Neural cell (in vitro differentiated cells): ENCODE results near the gene NPAS2. TPM values are rescaled to one million over a fixed set of nuclear protein-coding genes. Genes with fewer than 3 reads are reported as not detected.

Experiments used
- H2AFZ ChIP-seq: fragments of 200-600, 300-800 bp; sonication (generic), shearing (Covaris generic); 2 replicates; pipeline ENCODE4 v1.6.0; 2014; ENCODE audit warnings: low read depth, mild to moderate bottlenecking, antibody characterized with exemption, low read length, moderate library complexity
- H3F3A ChIP-seq: fragments of 200-600 bp; shearing (Covaris generic); 2 replicates; pipeline ENCODE4 v1.6.1; 2016; ENCODE audit warnings: mild to moderate bottlenecking, moderate library complexity, mixed read lengths, antibody characterized with exemption, low read length; ENCODE audit not compliant: insufficient read depth, poor library complexity, severe bottlenecking
- H3K27ac ChIP-seq: fragments of 200-600, 300-800 bp; sonication (generic), shearing (Covaris generic); 2 replicates; pipeline ENCODE4 v1.5.1; 2014; ENCODE audit warnings: mild to moderate bottlenecking, low read length, moderate library complexity
- H3K27me3 ChIP-seq: fragments of 300-800, 200-600 bp; sonication (generic), shearing (Covaris generic); 2 replicates; pipeline ENCODE4 v1.6.0; 2014; ENCODE audit warnings: mild to moderate bottlenecking, low read depth, low read length, moderate library complexity; ENCODE audit not compliant: insufficient read depth
- H3K36me3 ChIP-seq: fragments of 300-800, 200-600 bp; sonication (generic), shearing (Covaris generic); 2 replicates; pipeline ENCODE4 v1.5.1; 2014; ENCODE audit warnings: mild to moderate bottlenecking, antibody characterized with exemption, low read length, moderate library complexity; ENCODE audit not compliant: insufficient read depth
- H3K4me2 ChIP-seq: fragments of 300-800, 200-600 bp; sonication (generic), shearing (Covaris generic); 2 replicates; pipeline ENCODE4 v1.6.0; 2014; ENCODE audit warnings: mild to moderate bottlenecking, low read length
- H3K4me3 ChIP-seq: fragments of 300-800, 200-600 bp; sonication (generic), shearing (Covaris generic); 2 replicates; pipeline ENCODE4 v1.5.1; 2014; ENCODE audit warnings: mild to moderate bottlenecking, low read length, moderate library complexity
- H3K79me2 ChIP-seq: fragments of 200-600 bp; shearing (Covaris generic); replicated peaks from 2 replicates; pipeline ENCODE4 v1.6.0; 2014; ENCODE audit warnings: mild to moderate bottlenecking, low read length, moderate library complexity; ENCODE audit not compliant: insufficient read depth
- H3K9ac ChIP-seq: fragments of 300-800, 200-600 bp; sonication (generic), shearing (Covaris generic); 2 replicates; pipeline ENCODE4 v1.6.1; 2016; ENCODE audit warnings: mild to moderate bottlenecking, low read length, mixed read lengths
- H3K9me2 ChIP-seq: fragments of 200-600 bp; shearing (Covaris generic); 2 replicates; pipeline ENCODE4 v1.6.1; 2016; ENCODE audit warnings: mild to moderate bottlenecking, low read length, mixed read lengths; ENCODE audit not compliant: insufficient read depth
- H3K9me3 ChIP-seq: fragments of 200-600, 300-800 bp; sonication (generic), shearing (Covaris generic); 2 replicates; pipeline ENCODE4 v1.6.1; 2016; ENCODE audit warnings: mild to moderate bottlenecking, mixed run types, low read length, moderate library complexity, mixed read lengths
- H4K20me1 ChIP-seq: fragments of 200-600 bp; shearing (Covaris generic); 2 replicates; pipeline ENCODE4 v1.6.1; 2016; ENCODE audit warnings: mild to moderate bottlenecking, mixed run types; ENCODE audit not compliant: insufficient read depth
- EP300 ChIP-seq: fragments of 450-650 bp; conservative IDR thresholded peaks from 2 replicates; pipeline ENCODE4 v1.6.1; 2014; ENCODE audit warnings: antibody characterized with exemption, mild to moderate bottlenecking, moderate library complexity; ENCODE audit not compliant: poor library complexity, severe bottlenecking
- EZH2 ChIP-seq: fragments of 200-600, 300-800 bp; shearing (Covaris generic), sonication (generic); IDR thresholded peaks from 2 replicates; pipeline ENCODE4 v1.6.1; 2014; ENCODE audit warnings: antibody characterized with exemption, low read length, borderline replicate concordance, mild to moderate bottlenecking; ENCODE audit not compliant: insufficient read depth, poor library complexity, severe bottlenecking
- MXI1 ChIP-seq: fragments of 450-650 bp; conservative IDR thresholded peaks from 2 replicates; pipeline ENCODE4 v1.6.1; 2014; ENCODE audit warnings: antibody characterized with exemption, mild to moderate bottlenecking; ENCODE audit not compliant: poor library complexity, severe bottlenecking
- POLR2AphosphoS5 ChIP-seq: IDR thresholded peaks from 2 replicates; pipeline ENCODE4 v1.6.1; 2012
- RAD21 ChIP-seq: fragments of 450-650 bp; conservative IDR thresholded peaks from 2 replicates; pipeline ENCODE4 v1.6.1; 2014; ENCODE audit warnings: antibody characterized with exemption, mild to moderate bottlenecking, moderate library complexity
- SMC3 ChIP-seq: fragments of 450-650 bp; conservative IDR thresholded peaks from 2 replicates; pipeline ENCODE4 v1.6.1; 2014; ENCODE audit warnings: antibody characterized with exemption, mild to moderate bottlenecking, moderate library complexity; ENCODE audit not compliant: poor library complexity
- TAF1 ChIP-seq: IDR thresholded peaks from 2 replicates; pipeline ENCODE4 v1.6.1; 2012; ENCODE audit warnings: low read depth
- polyA plus RNA-seq: library from polyadenylated mRNA; depleted of rRNA; stranded (reverse); fragments of >200 nt; gene quantifications from 2 replicates; pipeline ENCODE4 v1.2.3, GENCODE V29; 2014
- TF ChIP-seq, protein P1 (sequence below): IDR thresholded peaks from 2 replicates; pipeline ENCODE4 v1.6.1; 2012; ENCODE audit warnings: borderline replicate concordance
- TF ChIP-seq, protein P2 (sequence below): fragments of 450-650 bp; IDR thresholded peaks from 2 replicates; pipeline ENCODE4 v1.5.1; 2014; ENCODE audit warnings: antibody characterized with exemption, mild to moderate bottlenecking, moderate library complexity; ENCODE audit not compliant: poor library complexity, severe bottlenecking

The NPAS2 gene
- polyA plus RNA-seq, 1 donor from 2014 or later, result 2.1 TPM

DNA sequence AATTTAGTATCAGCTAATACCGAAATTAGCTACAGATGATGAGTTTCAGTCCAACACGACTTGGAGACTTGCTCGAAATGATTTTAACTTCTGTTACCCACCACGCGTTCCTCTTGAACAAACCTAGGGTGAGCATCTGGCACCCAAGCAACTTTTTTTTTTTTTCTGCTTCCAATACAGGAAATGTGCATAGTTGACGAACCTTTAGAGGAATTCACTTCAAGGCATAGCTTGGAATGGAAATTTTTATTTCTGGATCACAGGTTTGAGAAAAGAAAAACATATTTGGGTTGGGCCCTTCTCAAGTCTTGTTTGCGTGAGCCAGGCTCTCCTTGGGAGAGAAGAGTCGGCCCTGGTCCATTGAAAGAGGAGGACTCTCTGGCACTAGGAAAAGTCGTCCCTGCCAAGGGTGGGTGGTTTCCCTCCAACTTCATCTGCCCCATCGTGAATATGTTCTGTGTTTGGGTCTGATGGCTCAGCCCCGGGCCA lies 144.8 kb downstream of the NPAS2 start:
- no peaks in the 10 kb centered on the region for H3K79me2 ChIP-seq
- no peaks in the 10 kb centered on the region for H4K20me1 ChIP-seq
- no peak overlapping the region for H3K4me2 ChIP-seq
- no peaks in the 10 kb centered on the region for H3K27me3 ChIP-seq
- no peak overlapping the region for H3K4me3 ChIP-seq
- TF ChIP-seq MXI1 (no peak), TAF1 (no peak), RAD21 (no peak), EP300 (no peak), SMC3 (no peak), POLR2AphosphoS5 (no peak), EZH2 (no peak)
- TF ChIP-seq, protein P1, sequence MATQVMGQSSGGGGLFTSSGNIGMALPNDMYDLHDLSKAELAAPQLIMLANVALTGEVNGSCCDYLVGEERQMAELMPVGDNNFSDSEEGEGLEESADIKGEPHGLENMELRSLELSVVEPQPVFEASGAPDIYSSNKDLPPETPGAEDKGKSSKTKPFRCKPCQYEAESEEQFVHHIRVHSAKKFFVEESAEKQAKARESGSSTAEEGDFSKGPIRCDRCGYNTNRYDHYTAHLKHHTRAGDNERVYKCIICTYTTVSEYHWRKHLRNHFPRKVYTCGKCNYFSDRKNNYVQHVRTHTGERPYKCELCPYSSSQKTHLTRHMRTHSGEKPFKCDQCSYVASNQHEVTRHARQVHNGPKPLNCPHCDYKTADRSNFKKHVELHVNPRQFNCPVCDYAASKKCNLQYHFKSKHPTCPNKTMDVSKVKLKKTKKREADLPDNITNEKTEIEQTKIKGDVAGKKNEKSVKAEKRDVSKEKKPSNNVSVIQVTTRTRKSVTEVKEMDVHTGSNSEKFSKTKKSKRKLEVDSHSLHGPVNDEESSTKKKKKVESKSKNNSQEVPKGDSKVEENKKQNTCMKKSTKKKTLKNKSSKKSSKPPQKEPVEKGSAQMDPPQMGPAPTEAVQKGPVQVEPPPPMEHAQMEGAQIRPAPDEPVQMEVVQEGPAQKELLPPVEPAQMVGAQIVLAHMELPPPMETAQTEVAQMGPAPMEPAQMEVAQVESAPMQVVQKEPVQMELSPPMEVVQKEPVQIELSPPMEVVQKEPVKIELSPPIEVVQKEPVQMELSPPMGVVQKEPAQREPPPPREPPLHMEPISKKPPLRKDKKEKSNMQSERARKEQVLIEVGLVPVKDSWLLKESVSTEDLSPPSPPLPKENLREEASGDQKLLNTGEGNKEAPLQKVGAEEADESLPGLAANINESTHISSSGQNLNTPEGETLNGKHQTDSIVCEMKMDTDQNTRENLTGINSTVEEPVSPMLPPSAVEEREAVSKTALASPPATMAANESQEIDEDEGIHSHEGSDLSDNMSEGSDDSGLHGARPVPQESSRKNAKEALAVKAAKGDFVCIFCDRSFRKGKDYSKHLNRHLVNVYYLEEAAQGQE, result no peak
- TF ChIP-seq, protein P2, sequence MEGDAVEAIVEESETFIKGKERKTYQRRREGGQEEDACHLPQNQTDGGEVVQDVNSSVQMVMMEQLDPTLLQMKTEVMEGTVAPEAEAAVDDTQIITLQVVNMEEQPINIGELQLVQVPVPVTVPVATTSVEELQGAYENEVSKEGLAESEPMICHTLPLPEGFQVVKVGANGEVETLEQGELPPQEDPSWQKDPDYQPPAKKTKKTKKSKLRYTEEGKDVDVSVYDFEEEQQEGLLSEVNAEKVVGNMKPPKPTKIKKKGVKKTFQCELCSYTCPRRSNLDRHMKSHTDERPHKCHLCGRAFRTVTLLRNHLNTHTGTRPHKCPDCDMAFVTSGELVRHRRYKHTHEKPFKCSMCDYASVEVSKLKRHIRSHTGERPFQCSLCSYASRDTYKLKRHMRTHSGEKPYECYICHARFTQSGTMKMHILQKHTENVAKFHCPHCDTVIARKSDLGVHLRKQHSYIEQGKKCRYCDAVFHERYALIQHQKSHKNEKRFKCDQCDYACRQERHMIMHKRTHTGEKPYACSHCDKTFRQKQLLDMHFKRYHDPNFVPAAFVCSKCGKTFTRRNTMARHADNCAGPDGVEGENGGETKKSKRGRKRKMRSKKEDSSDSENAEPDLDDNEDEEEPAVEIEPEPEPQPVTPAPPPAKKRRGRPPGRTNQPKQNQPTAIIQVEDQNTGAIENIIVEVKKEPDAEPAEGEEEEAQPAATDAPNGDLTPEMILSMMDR, result no peak
- H3K36me3 ChIP-seq, result no peaks in the 10 kb centered on the region
- H3K9me2 ChIP-seq, result no peaks in the 10 kb centered on the region
- H2AFZ ChIP-seq, result no peak overlapping the region
- H3F3A ChIP-seq, result no peaks in the 10 kb centered on the region
- no peak overlapping the region for H3K27ac ChIP-seq
- no peak overlapping the region for H3K9ac ChIP-seq
- no peaks in the 10 kb centered on the region for H3K9me3 ChIP-seq

DNA sequence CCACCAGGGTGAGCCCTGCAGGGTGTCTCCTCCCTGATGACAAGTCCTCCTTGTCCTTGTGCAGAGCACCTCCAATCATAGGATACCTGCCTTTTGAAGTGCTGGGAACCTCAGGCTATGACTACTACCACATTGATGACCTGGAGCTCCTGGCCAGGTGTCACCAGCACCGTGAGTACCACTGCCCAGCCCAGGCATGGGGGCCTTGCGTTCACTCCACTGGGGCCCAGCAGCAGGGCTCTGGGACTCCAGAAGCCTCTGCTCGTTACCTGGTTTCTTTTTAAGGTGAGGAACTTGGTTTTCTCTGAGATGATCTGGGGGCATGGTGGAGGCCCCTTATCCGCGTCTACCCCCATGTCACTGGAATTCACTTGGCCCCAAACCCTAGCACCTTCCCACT lies 145.7 kb downstream of the NPAS2 start:
- H4K20me1 ChIP-seq, result no peaks in the 10 kb centered on the region

More for the DNA sequence above, 145.7 kb downstream of the NPAS2 start:
- Histone ChIP-seq H3K9me2 (no peaks in the 10 kb centered on the region), H3K36me3 (no peaks in the 10 kb centered on the region), H2AFZ (no peak overlapping the region), H3K9me3 (no peaks in the 10 kb centered on the region), H3K9ac (no peak overlapping the region), H3F3A (no peaks in the 10 kb centered on the region), H3K4me2 (no peak overlapping the region), H3K27me3 (no peaks in the 10 kb centered on the region), H3K79me2 (no peaks in the 10 kb centered on the region), H3K27ac (no peak overlapping the region), H3K4me3 (no peak overlapping the region)
- TF ChIP-seq MXI1 (no peak), POLR2AphosphoS5 (no peak), SMC3 (no peak), RAD21 (no peak)
- TF ChIP-seq, protein P2, result no peak
- TF ChIP-seq, protein P1, result no peak
